ENCODE results near the gene SEC14L6.
"Not testable (repeated sequence)": the region's sequence is repeated elsewhere in the genome, so short reads cannot be mapped to it uniquely, and the experiment has no call there.

Gene SEC14L6

GRCh38 chr22:30567277-30567676, 20.7 kb upstream of the SEC14L6 start:
- not testable (repeated sequence) for DNase-seq (ENCODE audit: low read depth in 2 of 2)

- no peak for DNase-seq (ENCODE audit: low read depth in 2 of 2)
Measured at GRCh38 chr22:30566125-30566524, 19.6 kb upstream of the SEC14L6 start.

GRCh38 chr22:30565341-30565740, 18.8 kb upstream of the SEC14L6 start:
- DNase-seq (ENCODE audit: low read depth in 2 of 2): no peak

GRCh38 chr22:30564761-30565119, 18.2 kb upstream of the SEC14L6 start:
- DNase-seq (ENCODE audit: low read depth in 2 of 2): no peak

- DNase-seq (ENCODE audit: low read depth in 2 of 2): no peak
Measured at GRCh38 chr22:30564045-30564760, 17.7 kb upstream of the SEC14L6 start.

- DNase-seq (ENCODE audit: low read depth in 2 of 2): no peak
Measured at GRCh38 chr22:30562366-30562765, 15.8 kb upstream of the SEC14L6 start.

GRCh38 chr22:30561402-30562189, 15.1 kb upstream of the SEC14L6 start:
- DNase-seq (ENCODE audit: low read depth in 2 of 2): no peak

GRCh38 chr22:30560643-30561202, 14.2 kb upstream of the SEC14L6 start:
- DNase-seq (ENCODE audit: low read depth in 2 of 2): not testable (repeated sequence)

- DNase-seq (ENCODE audit: low read depth in 2 of 2): no peak
Measured at GRCh38 chr22:30559889-30560288, 13.3 kb upstream of the SEC14L6 start.

- DNase-seq (ENCODE audit: low read depth in 2 of 2): no peak
Measured at GRCh38 chr22:30557243-30557642, 10.7 kb upstream of the SEC14L6 start.

GRCh38 chr22:30556388-30556787, 9.8 kb upstream of the SEC14L6 start:
- DNase-seq (ENCODE audit: low read depth in 2 of 2): no peak

GRCh38 chr22:30555282-30556210, 9.0 kb upstream of the SEC14L6 start:
- DNase-seq (ENCODE audit: low read depth in 2 of 2): no peak

GRCh38 chr22:30553971-30554370, 7.4 kb upstream of the SEC14L6 start:
- no peak for DNase-seq (ENCODE audit: low read depth in 2 of 2)

GRCh38 chr22:30552719-30553118, 6.2 kb upstream of the SEC14L6 start:
- DNase-seq (ENCODE audit: low read depth in 2 of 2): no peak

GRCh38 chr22:30551813-30552212, 5.3 kb upstream of the SEC14L6 start:
- not testable (repeated sequence) for DNase-seq (ENCODE audit: low read depth in 2 of 2)

GRCh38 chr22:30547188-30547587, 647 bp upstream of the SEC14L6 start:
- DNase-seq (ENCODE audit: low read depth in 2 of 2): no peak

GRCh38 chr22:30542811-30543188, 3.7 kb downstream of the SEC14L6 start:
- DNase-seq (ENCODE audit: low read depth in 2 of 2): no peak

- no peak for DNase-seq (ENCODE audit: low read depth in 2 of 2)
Measured at GRCh38 chr22:30541961-30542810, 4.4 kb downstream of the SEC14L6 start.

- DNase-seq (ENCODE audit: low read depth in 2 of 2): not testable (repeated sequence)
Measured at GRCh38 chr22:30541511-30541910, 5.0 kb downstream of the SEC14L6 start.

- no peak for DNase-seq (ENCODE audit: low read depth in 2 of 2)
Measured at GRCh38 chr22:30539368-30539767, 7.2 kb downstream of the SEC14L6 start.

GRCh38 chr22:30538280-30538679, 8.3 kb downstream of the SEC14L6 start:
- no peak for DNase-seq (ENCODE audit: low read depth in 2 of 2)
